ENCODE results near the gene ATP1A4. TPM values are rescaled to one million over a fixed set of nuclear protein-coding genes. Genes with fewer than 3 reads are reported as not detected.

ATP1A4 gene
- total RNA-seq, 1 donor from 2014 or later, result under 0.01 TPM

DNA sequence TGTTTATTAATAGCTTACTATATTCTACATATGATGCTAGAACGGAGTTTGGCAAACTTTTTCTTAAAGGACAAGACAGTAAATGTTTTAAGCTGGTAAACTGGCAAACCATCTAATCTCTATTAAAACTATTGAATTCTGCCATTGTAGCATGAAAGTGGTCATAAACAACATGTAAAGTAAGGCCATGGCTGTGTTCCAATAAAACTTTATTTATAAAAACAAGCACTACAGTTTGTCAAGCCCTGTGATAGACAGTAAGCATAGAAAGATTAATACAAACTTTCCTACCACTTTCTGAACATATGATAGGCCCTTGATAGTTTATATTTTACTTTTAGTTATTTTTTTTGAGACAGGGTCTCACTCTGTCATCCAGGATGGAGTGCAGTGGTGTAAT is 76.2 kb downstream of the ATP1A4 start:
- H3K27me3 ChIP-seq (ENCODE audit: control insufficient read depth in 3 of 3, insufficient read depth in 3 of 3, low read length in 3 of 3), result no peaks in the 10 kb centered on the region
- H3K9ac ChIP-seq (ENCODE audit: low read depth in 1 of 3, low read length in 3 of 3), result no peak overlapping the region
- no peak overlapping the region for H3K4me3 ChIP-seq (ENCODE audit: low read length in 3 of 3)
- no peaks in the 10 kb centered on the region for H3K9me3 ChIP-seq (ENCODE audit: control insufficient read depth in 3 of 3, low read length in 3 of 3)
- H3K36me3 ChIP-seq (ENCODE audit: control insufficient read depth in 3 of 3, insufficient read depth in 3 of 3, low read length in 3 of 3), result peaks cover 45 to 87% (median 83%) of the 10 kb centered on the region in 3 donors
- H3K27ac ChIP-seq (ENCODE audit: low read depth, low read length), result no peak overlapping the region
- H3K4me1 ChIP-seq (ENCODE audit: control insufficient read depth in 3 of 3, insufficient read depth in 3 of 3, low read length in 3 of 3), result peaks cover 0 to 6% (median 0%) of the 10 kb centered on the region in 3 donors

DNA sequence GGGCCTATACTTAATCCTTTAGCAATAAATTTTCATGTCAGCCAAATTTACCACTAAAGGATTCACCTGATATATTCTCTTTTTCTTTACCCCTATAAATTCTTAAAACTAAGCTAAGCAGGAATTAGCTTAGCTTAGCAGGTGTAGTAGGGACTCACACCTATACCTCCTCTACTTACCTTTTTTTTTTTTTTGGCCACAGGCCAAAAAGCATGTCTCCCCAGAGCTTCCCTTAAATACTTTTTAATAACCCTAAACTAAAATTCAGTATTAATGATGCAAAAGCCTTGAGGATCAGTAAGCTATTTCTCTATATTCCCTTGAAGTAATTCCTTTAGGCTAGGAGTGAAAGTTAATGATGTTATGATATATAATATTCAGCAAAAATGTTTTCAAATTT is 77.0 kb downstream of the ATP1A4 start:
- H3K4me1 ChIP-seq (ENCODE audit: control insufficient read depth in 3 of 3, insufficient read depth in 3 of 3, low read length in 3 of 3), result peaks cover 0 to 6% (median 0%) of the 10 kb centered on the region in 3 donors
- H3K9ac ChIP-seq (ENCODE audit: low read depth in 1 of 3, low read length in 3 of 3), result no peak overlapping the region
- no peak overlapping the region for H3K4me3 ChIP-seq (ENCODE audit: low read length in 3 of 3)
- H3K27ac ChIP-seq (ENCODE audit: low read depth, low read length), result no peak overlapping the region
- peaks cover 37 to 85% (median 74%) of the 10 kb centered on the region in 3 donors for H3K36me3 ChIP-seq (ENCODE audit: control insufficient read depth in 3 of 3, insufficient read depth in 3 of 3, low read length in 3 of 3)
- H3K9me3 ChIP-seq (ENCODE audit: control insufficient read depth in 3 of 3, low read length in 3 of 3), result no peaks in the 10 kb centered on the region
- no peaks in the 10 kb centered on the region for H3K27me3 ChIP-seq (ENCODE audit: control insufficient read depth in 3 of 3, insufficient read depth in 3 of 3, low read length in 3 of 3)

DNA sequence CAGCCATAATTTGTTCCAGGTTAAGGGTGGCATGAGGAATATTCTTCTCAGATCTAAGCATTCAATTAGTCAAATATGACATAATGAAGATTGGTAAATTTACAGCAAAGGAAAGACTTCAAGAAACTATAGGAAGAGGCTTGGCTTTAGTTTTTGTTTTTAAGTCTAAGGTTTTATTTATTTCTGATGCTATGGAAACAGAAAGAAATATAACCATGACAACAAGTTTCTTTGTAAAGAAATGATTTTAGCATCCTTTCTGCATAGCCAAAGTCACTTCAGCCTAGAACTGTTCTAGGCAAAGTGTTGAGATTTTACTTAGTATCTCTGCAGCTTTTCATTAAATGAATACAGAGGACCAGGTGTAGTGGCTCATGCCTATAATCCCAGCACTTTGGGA is 81.5 kb downstream of the ATP1A4 start:
- Histone ChIP-seq H3K27me3 (ENCODE audit: control insufficient read depth in 3 of 3, insufficient read depth in 3 of 3, low read length in 3 of 3) (no peaks in the 10 kb centered on the region), H3K9ac (ENCODE audit: low read depth in 1 of 3, low read length in 3 of 3) (no peak overlapping the region), H3K4me1 (ENCODE audit: control insufficient read depth in 3 of 3, insufficient read depth in 3 of 3, low read length in 3 of 3) (peaks cover 0 to under 1% (median 0%) of the 10 kb centered on the region in 3 donors), H3K9me3 (ENCODE audit: control insufficient read depth in 3 of 3, low read length in 3 of 3) (no peaks in the 10 kb centered on the region), H3K27ac (ENCODE audit: low read depth, low read length) (no peak overlapping the region), H3K4me3 (ENCODE audit: low read length in 3 of 3) (no peak overlapping the region), H3K36me3 (ENCODE audit: control insufficient read depth in 3 of 3, insufficient read depth in 3 of 3, low read length in 3 of 3) (peaks cover 23 to 73% (median 59%) of the 10 kb centered on the region in 3 donors)

Other genes starting within 250 kb of the ATP1A4 start
- 85.1 TPM for gene TAGLN2, start 226.1 kb upstream of the ATP1A4 start, total RNA-seq
- under 0.01 TPM for gene IGSF9, start 206.0 kb upstream of the ATP1A4 start, total RNA-seq
- gene SLAMF9, start 197.4 kb upstream of the ATP1A4 start, total RNA-seq, result not detected
- gene PIGM, start 119.6 kb upstream of the ATP1A4 start, total RNA-seq, result 3.1 TPM
- 0.52 TPM for gene KCNJ10, start 81.4 kb upstream of the ATP1A4 start, total RNA-seq
- not detected for gene KCNJ9, start 70.1 kb upstream of the ATP1A4 start, total RNA-seq
- gene IGSF8, start 53.0 kb upstream of the ATP1A4 start, total RNA-seq, result 11.5 TPM
- gene ATP1A2, start 35.8 kb upstream of the ATP1A4 start, total RNA-seq, result 38.1 TPM
- 616 TPM for gene CASQ1, start 39.0 kb downstream of the ATP1A4 start, total RNA-seq
- gene PEA15, start 53.8 kb downstream of the ATP1A4 start, total RNA-seq, result 26.1 TPM
- gene DCAF8, start 110.9 kb downstream of the ATP1A4 start, total RNA-seq, result 63.2 TPM
- 30.3 TPM for gene PEX19, start 133.5 kb downstream of the ATP1A4 start, total RNA-seq
- 211 TPM for gene COPA, start 191.6 kb downstream of the ATP1A4 start, total RNA-seq
- 53.8 TPM for gene NCSTN, start 191.8 kb downstream of the ATP1A4 start, total RNA-seq
- not detected for gene NHLH1, start 215.5 kb downstream of the ATP1A4 start, total RNA-seq
- 2.1 TPM for gene VANGL2, start 249.0 kb downstream of the ATP1A4 start, total RNA-seq

All from skeletal muscle tissue (tissue), 4 donors.